Smooth muscle cell (in vitro differentiated cells): ENCODE data around the gene ADGRL1. TPM values are rescaled to one million over a fixed set of nuclear protein-coding genes. Genes with fewer than 3 reads are reported as not detected.

ENCODE experiments used
- DNase-seq: peaks from one replicate; lab custom pipeline; 2025; ENCODE audit not compliant: unreplicated experiment; lab: John Stamatoyannopoulos, UW
- H2AFZ ChIP-seq: fragments of 200-600 bp; sonication (generic); 2 replicates; pipeline ENCODE4 v1.6.0; 2016; ENCODE audit warnings: antibody characterized with exemption, low read depth, mild to moderate bottlenecking
- H3F3A ChIP-seq: fragments of 200-600 bp; sonication (generic); 2 replicates; pipeline ENCODE4 v1.6.0; 2017; ENCODE audit warnings: antibody characterized with exemption, low read depth
- H3K27ac ChIP-seq: fragments of 200-600 bp; sonication (generic); 2 replicates; pipeline ENCODE4 v1.5.1; 2016; ENCODE audit warnings: low read depth, mild to moderate bottlenecking
- H3K27me3 ChIP-seq: fragments of 200-600 bp; sonication (generic); 2 replicates; pipeline ENCODE4 v1.6.1; 2016; ENCODE audit warnings: low read depth, mild to moderate bottlenecking
- H3K36me3 ChIP-seq: fragments of 200-600 bp; sonication (generic); 2 replicates; pipeline ENCODE4 v1.5.1; 2016; ENCODE audit warnings: low read depth
- H3K4me1 ChIP-seq: fragments of 200-600 bp; sonication (generic); 2 replicates; pipeline ENCODE4 v1.5.1; 2016; ENCODE audit warnings: low read depth
- H3K4me2 ChIP-seq: fragments of 200-600 bp; sonication (generic); 2 replicates; pipeline ENCODE4 v1.6.0; 2016; ENCODE audit warnings: mild to moderate bottlenecking
- H3K4me3 ChIP-seq: fragments of 200-600 bp; sonication (generic); 2 replicates; pipeline ENCODE4 v1.5.1; 2016; ENCODE audit warnings: mild to moderate bottlenecking
- H3K79me2 ChIP-seq: fragments of 200-600 bp; sonication (generic); 2 replicates; pipeline ENCODE4 v1.6.0; 2016; ENCODE audit warnings: low read depth, mild to moderate bottlenecking
- H3K9ac ChIP-seq: fragments of 200-600 bp; sonication (generic); 2 replicates; pipeline ENCODE4 v1.6.0; 2016; ENCODE audit warnings: low read depth
- H3K9me3 ChIP-seq: fragments of 200-600 bp; sonication (generic); replicated peaks from 2 replicates; pipeline ENCODE4 v1.5.1; 2016; ENCODE audit warnings: low read depth
- H4K20me1 ChIP-seq: fragments of 200-600 bp; sonication (generic); 2 replicates; pipeline ENCODE4 v1.6.0; 2016; ENCODE audit warnings: low read depth
- CTCF ChIP-seq: fragments of 200-600 bp; sonication (generic); IDR thresholded peaks from 2 replicates; pipeline ENCODE4 v1.5.1; 2017; ENCODE audit warnings: borderline replicate concordance, mild to moderate bottlenecking, antibody characterized with exemption; ENCODE audit not compliant: insufficient read depth, poor library complexity, severe bottlenecking
- WGBS: methylation state at CpG from one replicate; pipeline ENCODE4 v1.1.7; 2016; ENCODE audit warnings: low lambda C conversion rate; 5-methylcytosine and 5-hydroxymethylcytosine counted together
- polyA plus RNA-seq: library from polyadenylated mRNA; unstranded; fragments of >200 nt; fragmentation: Nextera tagmentation; extraction: Ambion mirVana; gene quantifications from 2 replicates; pipeline ENCODE4 v1.2.1, GENCODE V29; 2016
- total RNA-seq: library from RNA; depleted of rRNA; stranded (reverse); fragments of >200 nt; gene quantifications from 2 replicates; pipeline ENCODE4 v1.2.3, GENCODE V29; 2014

ADGRL1 gene
- total and polyA plus RNA-seq, 2 experiments from 2014 or later: 11.3 to 12.7 TPM

- DNase-seq: no peak
- H3K27me3 ChIP-seq: no peaks in the 10 kb centered on the region
- H2AFZ ChIP-seq: no peak overlapping the region
- no peak overlapping the region for H3K4me2 ChIP-seq
- H3K9me3 ChIP-seq: no peaks in the 10 kb centered on the region
- H3K36me3 ChIP-seq: no peaks in the 10 kb centered on the region
- no peak overlapping the region for H3K4me3 ChIP-seq
- no peaks in the 10 kb centered on the region for H3K79me2 ChIP-seq
- no peak overlapping the region for H3K27ac ChIP-seq
- no peaks in the 10 kb centered on the region for H3F3A ChIP-seq
- peaks cover 4% of the 10 kb centered on the region for H3K4me1 ChIP-seq
- H4K20me1 ChIP-seq: no peaks in the 10 kb centered on the region
- no peak for TF ChIP-seq CTCF
- no peak overlapping the region for H3K9ac ChIP-seq
- WGBS: 96% methylated on average over 24 of the region's 25 CpGs
These were observed 45.8 kb downstream of the ADGRL1 start for GRCh38 chr19:14160017-14160703.

- no peaks in the 10 kb centered on the region for H3K4me1 ChIP-seq
- no peaks in the 10 kb centered on the region for H3F3A ChIP-seq
- H3K36me3 ChIP-seq: no peaks in the 10 kb centered on the region
- no peak overlapping the region for H3K27ac ChIP-seq
- H3K9me3 ChIP-seq: no peaks in the 10 kb centered on the region
- DNase-seq: no peak
- WGBS: 94% methylated on average over 12 of the region's 12 CpGs
- H4K20me1 ChIP-seq: peaks cover 2% of the 10 kb centered on the region
- no peak overlapping the region for H3K4me3 ChIP-seq
- no peak overlapping the region for H3K9ac ChIP-seq
- no peak overlapping the region for H2AFZ ChIP-seq
- TF ChIP-seq CTCF: no peak
- H3K27me3 ChIP-seq: no peaks in the 10 kb centered on the region
- H3K79me2 ChIP-seq: no peaks in the 10 kb centered on the region
- H3K4me2 ChIP-seq: no peak overlapping the region
These were observed 46.9 kb downstream of the ADGRL1 start for GRCh38 chr19:14159059-14159458.

DNA sequence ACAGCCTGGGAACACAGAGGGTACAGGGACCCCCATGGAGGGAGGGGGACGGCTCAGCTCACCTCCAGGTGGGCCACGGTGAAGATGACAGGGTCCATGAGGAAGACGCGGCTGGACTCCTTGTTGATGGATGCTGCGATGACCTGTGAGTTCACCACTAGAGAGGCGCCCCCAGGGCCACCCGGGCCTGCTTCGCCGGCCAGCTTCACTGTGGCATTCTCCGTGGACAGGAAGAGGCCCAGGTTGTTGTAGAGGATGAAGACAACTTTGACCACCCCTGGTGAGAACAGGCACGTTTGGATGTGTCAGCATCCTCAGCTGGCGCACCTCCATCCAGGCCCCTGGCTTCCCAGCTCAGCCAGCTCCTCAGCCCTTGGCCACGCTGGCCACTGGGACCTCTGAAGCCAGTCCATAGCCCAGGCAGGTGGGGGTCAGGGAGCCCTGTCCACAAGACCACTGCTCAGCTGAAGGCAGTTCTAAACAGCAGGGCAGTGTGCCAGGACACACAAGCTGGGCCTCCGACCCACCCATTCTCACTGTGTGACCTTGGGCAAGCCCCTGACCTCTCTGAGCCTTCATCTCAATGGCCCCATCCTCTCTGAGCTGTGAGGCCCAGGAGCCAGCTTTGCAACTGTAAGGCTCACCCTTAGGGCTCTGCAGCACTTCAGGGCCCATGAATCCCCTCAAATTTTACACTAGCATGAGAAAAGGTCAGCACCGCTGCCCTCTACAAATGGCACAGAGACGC is 47.5 kb downstream of the ADGRL1 start:
- H3K9ac ChIP-seq: no peak overlapping the region
- H3K4me1 ChIP-seq: no peaks in the 10 kb centered on the region
- no peak overlapping the region for H3K4me2 ChIP-seq
- no peak overlapping the region for H3K4me3 ChIP-seq
- H3K27me3 ChIP-seq: no peaks in the 10 kb centered on the region
- DNase-seq: no peak
- H3F3A ChIP-seq: no peaks in the 10 kb centered on the region
- no peaks in the 10 kb centered on the region for H3K36me3 ChIP-seq
- H2AFZ ChIP-seq: no peak overlapping the region
- no peak overlapping the region for H3K27ac ChIP-seq
- H3K9me3 ChIP-seq: no peaks in the 10 kb centered on the region
- H4K20me1 ChIP-seq: peaks cover 4% of the 10 kb centered on the region
- over 99% methylated on average over 16 of the region's 16 CpGs for WGBS
- TF ChIP-seq CTCF: no peak
- H3K79me2 ChIP-seq: no peaks in the 10 kb centered on the region
